ENCODE measurements around the gene NSUN6.
A peak's percentile ranks its signal among the peaks of the same experiment; 100 is the strongest.
"Not testable (repeated sequence)": the region's sequence is repeated elsewhere in the genome, so short reads cannot be mapped to it uniquely, and the experiment has no call there.

Gene NSUN6

DNA sequence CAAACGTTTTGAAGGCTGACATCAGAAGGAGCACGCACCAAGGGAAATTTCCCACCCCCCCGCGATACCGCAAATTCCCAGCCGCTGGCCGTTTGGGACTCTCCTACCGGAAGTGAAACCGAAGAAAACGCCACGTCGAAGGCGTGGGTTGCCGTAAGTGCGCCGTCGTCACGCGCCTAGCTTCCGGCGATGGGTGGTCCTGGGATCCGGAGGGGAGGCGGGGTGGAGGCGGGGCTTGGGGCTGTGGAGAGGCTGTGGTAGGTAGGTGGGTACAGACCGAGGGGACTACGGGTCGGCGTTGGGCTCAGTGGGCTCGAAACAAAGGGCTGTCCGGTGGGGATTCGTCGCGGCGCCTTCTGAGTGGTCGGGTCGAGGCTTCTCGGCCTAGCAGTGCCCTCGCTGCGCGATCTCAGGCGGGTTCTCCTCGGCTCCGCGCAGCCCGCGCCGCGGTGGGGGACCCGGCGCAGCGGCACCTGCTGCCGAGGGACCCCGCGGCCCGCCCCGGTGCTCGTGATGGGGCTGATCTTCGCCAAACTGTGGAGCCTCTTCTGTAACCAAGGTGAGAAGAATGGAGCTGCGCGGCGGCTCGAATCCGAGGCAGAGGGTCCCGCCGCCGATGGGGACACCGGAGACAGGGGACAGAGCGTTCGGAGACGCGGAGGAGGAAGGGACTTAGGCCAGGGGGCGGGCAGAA lies 7.9 kb upstream of the NSUN6 start, which contains the start of gene ARL5B:
Gene ARL5B (plus strand): TSS at position 307 of the 694 bp plus-strand sequence. CDS start 207 bp downstream, at position 514.
- DNase-seq = peak; percentile 99

GRCh38 chr10:18658271-18659124 lies 7.1 kb upstream of the NSUN6 start:
- peak; percentile 51 for DNase-seq

DNA sequence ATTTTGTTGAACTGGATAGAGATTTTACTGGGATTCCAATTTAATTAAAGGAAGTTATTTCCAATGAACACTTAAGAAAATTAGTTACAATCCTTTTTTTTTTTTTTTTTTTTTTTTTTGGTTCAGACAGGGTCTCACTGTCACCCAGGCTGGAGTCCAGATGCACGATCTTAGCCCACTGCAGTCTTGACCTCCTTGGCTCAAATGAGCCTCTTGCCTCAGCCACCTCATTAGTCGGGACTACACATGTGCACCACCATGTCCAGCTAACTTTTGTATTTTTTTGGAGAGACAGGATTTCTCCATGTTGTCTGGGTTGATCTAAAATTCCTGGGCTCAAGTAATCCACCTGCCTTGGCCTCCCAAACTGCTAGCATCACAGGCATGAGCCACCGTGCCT lies 5.3 kb upstream of the NSUN6 start:
- DNase-seq = no peak

DNA sequence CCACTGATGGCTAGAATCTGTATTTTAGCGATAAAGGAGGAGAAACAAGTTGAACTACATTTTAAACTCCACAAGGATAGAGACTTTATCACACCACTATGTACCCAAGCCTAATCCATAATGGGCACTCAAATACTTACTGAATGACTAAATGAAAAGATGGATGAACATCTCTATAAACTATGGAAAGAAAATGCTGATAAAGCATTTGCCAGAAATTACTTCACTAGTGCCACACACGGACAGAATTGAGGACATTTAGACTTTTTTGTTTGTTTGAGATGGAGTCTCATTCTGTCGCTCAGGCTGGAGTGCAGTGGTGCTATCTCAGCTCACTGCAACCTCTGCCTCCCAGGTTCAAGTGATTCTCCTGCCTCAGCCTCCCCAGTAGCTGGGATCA lies 1.7 kb upstream of the NSUN6 start:
- DNase-seq = no peak

- no peak for DNase-seq
Observed at GRCh38 chr10:18650404-18650997, 886 bp downstream of the NSUN6 start.

GRCh38 chr10:18649364-18649959 lies 1.9 kb downstream of the NSUN6 start:
- no peak for DNase-seq

- DNase-seq = no peak
Observed at GRCh38 chr10:18647945-18648344, 3.4 kb downstream of the NSUN6 start.

- no peak for DNase-seq
Observed at GRCh38 chr10:18647151-18647550, 4.2 kb downstream of the NSUN6 start.

- DNase-seq = not testable (repeated sequence)
Observed at GRCh38 chr10:18639719-18640118, 11.7 kb downstream of the NSUN6 start.

DNA sequence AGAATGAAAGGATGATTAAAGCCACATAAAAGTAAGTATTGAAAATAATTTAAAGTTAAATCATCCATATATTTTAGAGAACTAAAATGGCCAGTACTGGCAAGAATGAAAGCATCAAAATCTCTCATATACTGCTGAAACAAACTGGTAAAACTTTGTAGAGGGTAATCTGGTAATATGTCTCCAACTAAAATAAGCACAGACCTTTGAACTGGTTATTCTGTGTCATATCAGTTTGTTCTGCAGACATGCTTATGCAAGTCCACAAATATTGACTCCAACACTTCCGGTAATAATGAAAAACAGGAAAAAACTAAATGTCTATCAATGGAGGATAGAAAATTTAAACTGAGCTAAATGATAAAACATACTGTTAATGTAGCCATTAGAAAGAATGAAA lies 14.0 kb downstream of the NSUN6 start:
- not testable (repeated sequence) for DNase-seq

- DNase-seq = no peak
Observed at GRCh38 chr10:18635995-18636394, 15.4 kb downstream of the NSUN6 start.

GRCh38 chr10:18632500-18632899 lies 18.9 kb downstream of the NSUN6 start:
- DNase-seq = not testable (repeated sequence)

DNA sequence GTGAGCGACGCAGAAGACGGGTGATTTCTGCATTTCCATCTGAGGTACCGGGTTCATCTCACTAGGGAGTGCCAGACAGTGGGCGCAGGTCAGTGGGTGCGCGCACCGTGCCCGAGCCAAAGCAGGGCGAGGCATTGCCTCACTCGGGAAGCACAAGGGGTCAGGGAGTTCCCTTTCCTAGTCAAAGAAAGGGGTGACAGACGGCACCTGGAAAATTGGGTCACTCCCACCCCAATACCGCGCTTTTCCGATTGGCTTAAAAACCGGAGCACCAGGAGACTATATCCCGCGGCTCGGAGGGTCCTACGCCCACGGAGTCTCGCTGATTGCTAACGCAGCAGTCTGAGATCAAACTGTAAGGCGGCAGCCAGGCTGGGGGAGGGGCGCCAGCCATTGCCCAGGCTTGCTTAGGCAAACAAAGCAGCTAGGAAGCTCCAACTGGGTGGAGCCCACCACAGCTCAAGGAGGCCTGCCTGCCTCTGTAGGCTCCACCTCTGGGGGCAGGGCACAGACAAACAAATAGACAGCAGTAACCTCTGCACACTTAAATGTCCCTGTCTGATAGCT lies 23.9 kb downstream of the NSUN6 start:
- peak; percentile 62 for DNase-seq

DNA sequence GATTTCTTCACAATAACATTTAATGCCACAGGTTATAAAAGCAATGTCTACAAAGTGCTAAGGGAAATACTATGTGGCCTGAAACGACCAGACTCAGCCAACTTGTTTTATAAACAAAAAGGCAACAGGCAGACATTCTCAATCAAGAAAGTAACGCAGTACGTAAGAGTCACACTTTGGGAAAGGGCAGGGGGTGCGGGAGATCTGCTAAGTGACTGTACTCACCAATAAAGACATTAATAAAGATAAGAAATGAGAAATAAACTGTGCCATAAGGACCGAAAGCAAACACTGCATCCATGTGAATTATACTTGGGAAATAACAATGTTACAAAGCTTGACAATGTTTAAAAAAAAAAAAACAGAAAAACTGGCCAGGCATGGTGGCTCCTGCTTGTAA lies 25.5 kb downstream of the NSUN6 start:
- DNase-seq = no peak

GRCh38 chr10:18623671-18624070 lies 27.7 kb downstream of the NSUN6 start:
- DNase-seq = not testable (repeated sequence)

DNA sequence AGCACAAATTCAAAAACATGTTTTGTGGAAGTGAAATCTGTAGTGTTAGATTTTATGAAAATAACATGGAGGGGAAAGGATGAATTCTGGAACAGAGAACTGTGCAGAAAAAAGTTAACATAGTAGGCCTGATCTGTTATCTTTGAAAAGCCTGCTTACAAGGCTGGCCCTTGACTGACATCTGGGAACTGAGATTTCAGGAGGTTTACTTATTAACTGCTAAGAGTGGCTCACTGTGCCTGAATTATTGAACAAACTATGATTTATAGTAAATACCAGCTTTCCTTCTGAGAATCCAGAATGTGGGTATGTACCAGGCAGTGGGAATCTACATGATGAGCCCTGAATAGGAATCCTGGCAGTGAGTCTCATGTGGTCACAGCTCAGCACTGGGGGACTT lies 30.5 kb downstream of the NSUN6 start:
- no peak for DNase-seq

- no peak for DNase-seq
Observed at GRCh38 chr10:18619016-18619415, 32.4 kb downstream of the NSUN6 start.

GRCh38 chr10:18616337-18616736 lies 35.0 kb downstream of the NSUN6 start:
- DNase-seq = no peak

GRCh38 chr10:18615618-18616017 lies 35.8 kb downstream of the NSUN6 start:
- no peak for DNase-seq

GRCh38 chr10:18611168-18611567 lies 40.2 kb downstream of the NSUN6 start:
- no peak for DNase-seq

- DNase-seq = peak; percentile 62
Observed at GRCh38 chr10:18610517-18610916, 40.9 kb downstream of the NSUN6 start.

DNA sequence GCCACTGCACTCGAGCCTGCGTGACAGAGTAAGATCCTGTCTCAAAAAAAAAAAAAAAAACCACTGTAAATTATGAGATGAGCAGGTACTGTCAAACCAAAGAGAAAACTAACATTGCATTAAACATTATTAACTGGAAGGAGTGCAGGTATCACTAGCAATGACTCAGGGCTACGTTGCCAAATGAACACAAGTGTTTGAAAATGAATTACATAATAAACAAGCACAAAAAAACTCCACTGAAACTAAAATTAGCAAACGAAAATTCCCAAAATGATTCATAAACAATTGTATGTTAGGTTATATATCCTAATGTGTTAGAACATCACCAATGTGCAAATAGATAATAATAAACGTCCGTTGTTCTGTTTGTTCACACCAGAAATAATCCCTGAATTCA lies 42.8 kb downstream of the NSUN6 start:
- DNase-seq = no peak

Measured in EL (cell line).